ENCODE results near the gene PCBD2.

PCBD2 gene

GRCh38 chr5:134932508-134932907 is 27.6 kb downstream of the PCBD2 start:
- DNase-seq (ENCODE audit: low read depth), result no peak
- no peak for TF ChIP-seq CTCF (conservative IDR thresholded peaks at IDR 0.05; ENCODE audit: low read depth, low read length)
- no peak overlapping the region for H3K4me3 ChIP-seq (ENCODE audit: low read depth, low read length)

GRCh38 chr5:134934202-134934601 is 29.3 kb downstream of the PCBD2 start:
- no peak overlapping the region for H3K4me3 ChIP-seq (ENCODE audit: low read depth, low read length)
- no peak for DNase-seq (ENCODE audit: low read depth)
- no peak for TF ChIP-seq CTCF (conservative IDR thresholded peaks at IDR 0.05; ENCODE audit: low read depth, low read length)

- DNase-seq (ENCODE audit: low read depth), result no peak
- no peak overlapping the region for H3K4me3 ChIP-seq (ENCODE audit: low read depth, low read length)
- TF ChIP-seq CTCF (conservative IDR thresholded peaks at IDR 0.05; ENCODE audit: low read depth, low read length), result no peak
These were observed 31.0 kb downstream of the PCBD2 start for GRCh38 chr5:134935711-134936602.

GRCh38 chr5:134937526-134937925 is 32.6 kb downstream of the PCBD2 start:
- no peak for DNase-seq (ENCODE audit: low read depth)
- H3K4me3 ChIP-seq (ENCODE audit: low read depth, low read length), result no peak overlapping the region
- TF ChIP-seq CTCF (conservative IDR thresholded peaks at IDR 0.05; ENCODE audit: low read depth, low read length), result no peak

- H3K4me3 ChIP-seq (ENCODE audit: low read depth, low read length), result no peak overlapping the region
- DNase-seq (ENCODE audit: low read depth), result no peak
- TF ChIP-seq CTCF (conservative IDR thresholded peaks at IDR 0.05; ENCODE audit: low read depth, low read length), result no peak
These were observed 33.1 kb downstream of the PCBD2 start for GRCh38 chr5:134938030-134938429.

- DNase-seq (ENCODE audit: low read depth), result no peak
- H3K4me3 ChIP-seq (ENCODE audit: low read depth, low read length), result no peak overlapping the region
- no peak for TF ChIP-seq CTCF (conservative IDR thresholded peaks at IDR 0.05; ENCODE audit: low read depth, low read length)
These were observed 34.6 kb downstream of the PCBD2 start for GRCh38 chr5:134939500-134939899.

- DNase-seq (ENCODE audit: low read depth), result no peak
- H3K4me3 ChIP-seq (ENCODE audit: low read depth, low read length), result no peak overlapping the region
- no peak for TF ChIP-seq CTCF (conservative IDR thresholded peaks at IDR 0.05; ENCODE audit: low read depth, low read length)
These were observed 38.6 kb downstream of the PCBD2 start for GRCh38 chr5:134943547-134943946.
